Suppressor macrophage (primary cell): ENCODE results near the gene CCSAP.
A peak's percentile ranks its signal among the peaks of the same experiment; 100 is the strongest.
"Not testable (repeated sequence)": the region's sequence is repeated elsewhere in the genome, so short reads cannot be mapped to it uniquely, and the experiment has no call there.

Experiments used
- DNase-seq, 4 experiments: peaks; one replicate each; pipeline ENCODE4 v3.0.0-alpha.2; 2020 to 2022

The CCSAP gene

DNA sequence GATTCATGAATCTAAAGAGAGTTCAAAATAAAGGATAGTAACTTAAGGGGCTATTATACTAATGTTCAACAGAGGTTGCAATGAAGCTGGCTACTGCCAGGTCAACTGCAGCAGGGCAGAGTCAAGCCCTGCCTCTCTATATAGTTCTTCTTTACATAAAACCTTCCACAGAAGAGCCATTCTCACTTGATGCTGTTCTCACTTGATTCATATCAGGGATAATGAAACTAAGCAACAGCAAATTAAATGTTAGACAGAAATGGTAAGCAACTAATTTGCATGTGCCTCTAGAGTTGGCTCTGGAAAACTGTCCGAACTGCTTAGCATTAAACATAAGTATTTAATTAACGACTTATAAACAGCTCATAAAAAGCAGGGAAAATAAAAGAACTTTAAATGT lies 17.4 kb downstream of the CCSAP start:
- DNase-seq, result no peak

DNA sequence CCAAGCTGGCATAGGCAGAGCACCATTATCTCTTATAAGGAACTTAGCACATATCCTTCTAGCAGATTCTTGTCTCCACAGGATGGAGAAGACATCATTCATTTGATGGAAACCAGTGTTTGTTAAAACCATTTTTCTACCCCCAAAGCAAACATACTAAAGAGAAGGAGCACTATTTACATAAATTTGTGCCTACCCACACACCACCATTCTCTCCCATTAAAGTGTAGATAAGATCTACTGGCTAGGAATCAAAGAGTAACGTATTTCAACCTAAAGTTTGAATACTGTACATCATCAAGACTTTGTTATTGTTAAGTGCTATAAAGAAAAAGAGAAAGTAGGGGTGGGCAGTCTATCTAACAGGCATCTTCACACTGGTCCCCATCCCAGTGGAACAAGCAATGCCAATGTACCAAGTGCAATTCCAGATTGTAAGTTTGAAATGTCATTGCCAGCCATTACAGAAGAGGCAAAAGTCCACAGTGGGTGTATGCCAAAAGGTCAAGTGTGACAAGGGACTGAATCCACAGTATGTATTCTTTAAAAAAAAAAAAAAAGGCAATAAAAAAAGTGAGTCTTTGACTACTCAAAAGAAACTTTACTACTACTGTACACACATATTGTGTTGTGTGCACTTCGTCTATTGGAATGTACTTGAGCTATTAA lies 18.8 kb downstream of the CCSAP start:
- DNase-seq, result no peak

DNA sequence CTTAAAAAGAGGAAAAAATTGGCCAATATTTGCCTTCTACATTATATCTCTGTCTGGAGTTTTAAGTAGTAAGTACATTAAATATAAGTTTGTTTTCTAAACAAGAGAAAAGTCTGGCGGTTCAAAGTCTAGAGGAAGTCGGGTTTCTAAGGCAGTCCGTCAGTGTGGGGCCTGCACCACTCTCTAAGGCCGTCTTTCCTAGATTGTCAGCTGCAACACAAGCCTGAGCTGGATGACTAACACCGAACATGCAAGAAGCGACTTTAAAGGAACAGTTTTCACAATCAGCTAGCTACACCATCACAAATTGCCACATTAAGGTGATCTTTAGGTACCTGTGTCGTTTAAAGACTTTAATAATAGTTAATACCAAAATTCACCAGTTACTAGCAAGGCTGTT lies 19.6 kb downstream of the CCSAP start:
- DNase-seq, result no peak

DNA sequence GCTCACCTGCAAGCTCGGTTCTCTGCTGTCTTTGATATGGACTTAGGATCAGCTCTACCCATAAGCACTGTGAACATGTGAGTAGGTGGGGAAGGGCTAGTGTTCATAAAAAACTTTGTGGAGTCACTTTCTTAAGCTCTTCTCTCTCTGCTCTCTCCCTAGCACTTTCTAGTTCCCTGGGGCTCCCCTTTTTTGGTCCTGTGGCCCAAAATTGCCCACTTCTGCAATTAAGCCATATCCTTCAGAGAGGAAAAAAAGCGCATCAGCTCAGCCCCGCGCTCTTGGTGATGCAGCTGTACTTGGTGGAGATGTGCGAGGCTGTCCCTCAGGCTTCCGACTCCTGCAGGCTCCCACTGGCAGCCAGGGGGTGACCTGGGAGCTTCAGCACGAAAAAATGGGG lies 23.4 kb downstream of the CCSAP start:
- no peak for DNase-seq

DNA sequence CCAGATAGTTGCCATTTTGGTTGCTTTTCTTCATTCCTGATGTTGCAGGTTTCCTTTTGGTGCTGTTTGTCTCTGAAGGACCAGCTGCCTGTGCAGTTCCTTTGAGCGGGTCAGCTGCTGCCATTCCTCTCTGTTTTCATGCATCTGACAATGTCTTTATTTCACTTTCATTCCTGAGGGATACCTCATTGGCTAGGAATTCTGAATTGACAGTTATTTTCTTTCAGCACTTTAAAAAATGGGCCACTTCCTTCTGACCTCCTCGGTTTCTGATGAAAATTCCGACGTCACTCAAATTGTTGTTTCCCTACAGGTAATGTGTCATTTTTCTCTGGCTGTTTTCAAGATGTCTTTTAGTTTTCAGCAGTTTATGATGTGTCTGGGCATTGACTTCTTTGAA lies 24.8 kb downstream of the CCSAP start:
- no peak for DNase-seq

DNA sequence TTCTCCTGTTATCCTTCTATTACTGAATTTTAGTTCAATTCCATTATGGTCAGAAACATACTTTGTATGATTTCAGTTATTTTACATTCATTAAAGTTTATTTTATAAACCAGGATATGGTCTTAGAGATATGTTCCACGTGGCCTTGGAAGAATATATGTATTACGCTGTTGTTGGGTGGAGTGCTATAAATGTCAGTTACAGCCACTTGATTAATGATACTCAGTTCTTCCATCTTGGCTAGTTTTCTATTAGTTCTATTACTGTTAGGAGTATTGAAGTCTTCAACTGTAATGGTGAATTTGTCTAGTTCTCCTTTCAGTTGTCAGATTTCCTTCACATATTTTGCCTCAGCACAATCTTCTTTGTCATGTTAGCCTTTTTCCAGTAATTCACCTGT lies 26.7 kb downstream of the CCSAP start:
- DNase-seq, result no peak

DNA sequence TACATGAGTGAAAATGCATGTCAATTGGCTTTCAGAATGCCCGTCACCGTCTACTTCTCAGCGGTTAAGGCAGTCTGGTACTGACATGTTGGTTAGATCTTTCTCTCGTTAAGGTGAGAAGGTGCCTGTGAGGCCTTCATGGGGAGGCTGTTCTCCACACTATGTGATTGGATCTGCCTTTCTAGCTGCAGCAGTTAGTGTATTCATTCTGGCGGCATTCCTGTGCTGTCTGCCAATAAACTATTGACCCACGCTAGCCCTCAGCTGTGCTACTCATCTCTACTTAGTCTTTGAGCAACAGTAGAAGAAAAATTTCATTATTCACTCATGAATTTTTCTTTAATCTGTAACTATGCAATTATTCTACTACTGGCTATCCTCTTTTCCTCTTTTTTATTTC lies 32.0 kb downstream of the CCSAP start:
- DNase-seq, result no peak

DNA sequence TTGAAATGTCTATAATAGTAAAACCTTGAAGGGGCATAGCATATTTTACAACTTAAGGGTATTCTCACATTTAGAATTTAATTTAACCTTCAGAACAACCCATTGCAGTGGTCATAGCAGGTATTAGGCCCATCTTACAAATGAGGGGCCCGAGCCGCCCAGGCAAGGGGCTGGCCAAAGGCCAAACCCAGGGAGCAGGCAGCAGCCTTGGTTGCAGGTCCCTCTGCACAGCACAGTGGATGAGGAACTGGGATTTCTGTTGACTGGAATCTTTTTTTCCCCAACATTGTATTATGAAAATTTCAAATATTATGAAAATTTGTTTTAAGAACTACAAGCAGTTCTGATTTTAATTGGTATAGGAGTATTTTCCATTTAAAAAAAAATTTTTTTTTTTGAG lies 33.2 kb downstream of the CCSAP start:
- no peak for DNase-seq

DNA sequence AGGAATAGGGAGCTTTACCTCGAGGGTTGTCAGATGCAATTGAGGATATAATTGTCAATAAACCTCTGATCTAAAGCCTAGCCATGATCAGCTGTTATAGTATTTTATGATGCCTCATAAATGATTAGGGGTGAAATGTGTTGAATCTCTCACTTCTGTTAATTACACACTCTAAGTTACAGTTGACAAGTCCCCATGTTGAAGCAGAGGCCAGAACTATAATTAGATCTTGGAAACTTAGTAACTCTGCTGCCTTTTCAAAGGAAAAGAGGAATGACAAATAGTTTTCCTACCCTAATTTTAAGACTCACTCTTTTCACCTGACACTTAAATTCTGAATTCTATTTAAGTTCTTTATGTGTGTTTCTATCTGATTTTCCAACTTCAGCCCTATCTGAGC lies 33.8 kb downstream of the CCSAP start:
- no peak for DNase-seq

DNA sequence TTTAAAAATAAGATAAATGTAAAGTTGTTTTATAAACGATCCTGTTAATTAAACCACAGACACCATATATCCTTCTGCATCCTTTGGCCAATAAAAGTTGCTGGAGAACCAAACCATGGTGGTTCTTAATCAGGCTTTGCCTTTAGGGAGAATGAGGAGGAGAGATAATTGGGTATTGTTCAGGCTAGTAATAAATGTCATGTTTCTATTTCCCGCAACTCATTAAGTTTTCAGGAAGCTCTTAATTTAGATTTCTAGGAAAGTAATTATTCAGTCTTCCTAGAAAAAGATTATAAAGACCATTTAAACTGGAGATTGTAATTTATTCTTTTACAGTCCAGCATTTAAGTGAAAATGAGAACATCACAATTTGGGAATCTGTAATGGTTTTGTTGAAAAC lies 37.5 kb downstream of the CCSAP start:
- DNase-seq, result no peak

DNA sequence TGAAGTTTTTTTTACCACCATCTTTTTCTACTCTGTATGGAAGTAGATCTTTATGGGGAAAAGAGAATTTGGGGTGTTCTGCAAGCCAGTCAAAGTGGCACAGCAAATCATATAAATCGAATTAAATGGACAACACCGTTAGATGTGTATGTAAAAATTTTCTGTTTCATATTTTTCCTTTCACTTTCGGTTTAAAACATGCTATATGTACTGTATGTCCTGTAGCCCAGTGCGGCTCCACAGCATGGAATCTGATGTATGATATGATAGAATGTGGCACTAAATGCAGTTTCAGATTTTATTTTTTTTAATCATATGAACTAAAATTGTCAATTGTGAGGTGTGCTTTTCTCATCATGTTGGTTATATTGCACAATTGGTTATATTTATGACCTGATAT lies 39.0 kb downstream of the CCSAP start:
- no peak for DNase-seq

DNA sequence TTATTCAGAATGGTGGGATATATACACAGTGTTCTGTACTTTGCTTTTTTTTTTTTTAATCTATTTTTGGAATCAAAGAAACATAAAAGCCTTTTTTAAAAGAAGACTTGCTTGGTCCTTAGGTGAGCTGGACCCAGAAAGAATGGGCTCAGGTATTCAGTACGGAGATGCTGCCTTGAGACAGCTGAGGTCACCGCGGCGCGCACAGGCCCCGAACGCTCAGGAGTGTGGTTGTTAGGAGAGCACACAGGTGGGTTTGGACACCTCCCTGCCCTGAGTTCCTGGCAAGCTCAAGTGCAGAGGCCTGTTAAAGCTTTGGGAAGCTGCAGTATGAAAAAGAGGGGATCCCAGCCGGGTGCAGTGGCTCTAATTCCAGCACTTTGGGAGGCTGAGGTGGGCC lies 40.1 kb downstream of the CCSAP start:
- no peak for DNase-seq

DNA sequence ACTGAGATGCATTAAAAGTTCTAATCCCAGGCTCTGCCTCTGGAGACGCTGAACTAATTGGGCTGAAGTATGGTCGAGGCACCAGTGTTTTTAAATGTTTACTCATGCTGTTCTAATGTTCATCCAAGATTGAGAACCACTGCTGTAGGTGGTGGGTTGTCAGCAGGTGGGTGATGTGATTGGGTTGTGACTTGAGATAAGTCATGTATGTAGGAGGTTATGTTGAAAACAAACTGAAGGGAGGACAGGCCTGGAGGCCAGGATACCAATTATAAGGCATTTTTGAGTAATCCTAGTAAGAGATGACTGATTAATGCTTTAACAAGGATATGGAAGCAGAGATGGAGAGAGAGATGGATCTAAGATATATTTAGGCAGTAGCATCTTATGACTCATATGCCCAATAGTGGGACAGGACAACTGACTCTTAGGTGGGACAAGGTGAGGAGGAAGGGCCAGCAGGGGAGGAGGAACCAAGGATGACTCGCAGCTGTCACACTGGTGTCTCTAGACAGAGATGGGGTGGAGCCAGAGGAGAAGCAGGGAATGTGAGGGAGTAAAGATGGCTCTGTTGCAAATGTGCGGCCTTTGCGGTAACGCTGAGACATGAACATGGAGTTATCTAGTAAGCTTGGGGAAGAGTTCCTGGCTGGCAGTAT lies 42.6 kb downstream of the CCSAP start:
- DNase-seq, result peak in 3 of 4 experiments; percentile 16 to 33 (median 21)

DNA sequence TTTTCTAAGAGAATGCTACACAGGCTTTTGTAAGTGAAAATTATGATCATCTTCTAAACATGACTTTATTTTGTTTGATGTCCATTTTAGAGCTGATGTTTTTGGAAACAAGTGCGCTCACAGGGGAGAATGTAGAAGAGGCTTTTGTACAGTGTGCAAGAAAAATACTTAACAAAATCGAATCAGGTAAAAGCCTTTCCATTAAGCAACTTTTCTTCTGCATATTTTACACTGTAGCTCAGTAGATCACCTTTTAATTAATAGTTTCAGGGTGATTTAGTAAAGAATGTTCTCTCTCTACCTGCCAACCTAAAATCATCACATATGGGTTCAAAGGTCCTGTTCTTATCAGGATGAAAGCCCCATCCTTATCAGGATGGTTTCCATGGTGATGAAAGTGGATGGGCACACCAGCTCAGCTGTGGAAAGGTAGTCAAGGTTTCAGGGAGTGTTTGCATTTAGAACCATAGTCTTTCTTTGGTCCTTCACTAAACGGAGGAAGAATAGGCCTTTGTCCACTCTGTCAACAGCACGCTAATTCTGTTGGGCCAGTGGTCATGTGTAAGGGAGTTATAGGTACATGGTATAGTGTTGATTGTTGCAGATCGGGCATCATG lies 43.9 kb downstream of the CCSAP start:
- no peak for DNase-seq

DNA sequence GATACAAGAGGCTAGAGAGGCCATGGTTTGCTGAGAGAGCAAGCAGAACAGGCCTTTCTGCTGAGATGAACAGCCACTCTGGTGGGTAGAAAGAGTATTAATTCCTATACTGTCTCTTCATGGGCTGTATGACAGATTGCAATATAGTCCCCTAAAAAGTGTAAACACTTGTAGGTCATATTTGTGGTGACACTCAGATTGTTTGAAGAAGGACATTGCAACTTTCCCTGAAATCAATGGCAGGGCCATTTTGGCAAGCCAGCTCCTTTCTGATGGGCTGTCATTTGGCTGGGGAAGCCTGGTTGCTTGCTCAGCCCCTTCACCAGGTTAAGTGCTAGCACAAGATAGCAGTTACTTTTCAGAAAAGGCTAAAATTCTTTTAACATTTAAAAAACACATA lies 44.4 kb downstream of the CCSAP start:
- no peak for DNase-seq

DNA sequence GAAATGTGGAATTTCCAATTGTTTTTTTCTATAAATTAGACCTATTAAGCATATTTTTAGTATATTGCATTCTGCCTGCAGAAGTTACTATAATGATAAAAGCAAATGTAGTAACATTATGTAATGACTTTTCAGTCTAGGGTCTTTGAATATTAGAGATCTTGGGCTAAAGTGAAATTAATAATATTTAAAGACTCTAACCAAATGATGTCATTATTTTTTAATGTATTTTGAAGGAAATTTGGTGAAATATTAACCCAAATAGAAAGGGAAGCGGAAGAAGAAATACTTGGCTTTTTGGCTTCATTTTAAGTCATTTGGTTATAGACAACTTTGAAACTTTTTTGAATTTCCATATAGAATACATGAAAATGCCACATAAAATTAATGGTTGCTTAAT lies 45.1 kb downstream of the CCSAP start:
- no peak for DNase-seq

DNA sequence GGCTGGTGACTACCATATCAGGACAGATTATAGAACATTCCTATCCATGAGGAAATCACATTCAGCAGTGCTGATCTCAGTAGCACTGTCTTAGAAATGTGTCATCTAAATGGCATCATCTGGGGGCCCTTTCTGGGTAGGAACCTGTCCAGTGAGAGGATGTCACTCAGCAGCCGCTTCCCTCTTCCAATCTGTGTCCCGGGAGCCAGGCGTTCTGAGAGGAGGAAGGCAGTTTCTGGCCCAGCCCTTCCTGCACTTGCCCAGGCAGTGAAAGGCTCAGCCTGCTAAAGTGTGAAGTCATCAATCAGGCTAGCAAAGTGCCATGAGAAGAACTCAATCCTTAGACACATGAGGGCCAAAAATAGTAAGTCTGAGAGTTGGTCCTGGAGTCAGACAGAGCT lies 46.3 kb downstream of the CCSAP start:
- DNase-seq, result peak; percentile 16 to 56 (median 32)

DNA sequence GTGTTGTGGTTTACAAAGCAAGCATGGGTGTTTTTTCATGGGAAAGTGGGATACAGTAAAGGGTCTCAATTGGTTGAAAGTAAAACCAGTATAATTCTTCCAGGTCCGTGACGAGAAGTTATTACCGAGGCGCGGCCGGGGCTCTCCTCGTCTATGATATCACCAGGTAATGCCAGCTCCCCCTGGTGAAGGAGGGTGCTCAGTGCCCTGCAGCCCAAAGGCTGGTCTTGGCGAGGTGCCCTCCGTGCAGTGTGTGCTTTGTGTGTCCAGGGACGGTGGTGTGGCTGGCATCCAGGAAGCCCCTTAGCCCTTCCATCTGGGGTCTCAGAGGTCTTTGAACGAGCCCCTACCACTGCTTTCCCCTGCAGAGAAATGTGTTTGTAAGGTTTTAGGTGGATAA lies 47.1 kb downstream of the CCSAP start:
- no peak for DNase-seq

DNA sequence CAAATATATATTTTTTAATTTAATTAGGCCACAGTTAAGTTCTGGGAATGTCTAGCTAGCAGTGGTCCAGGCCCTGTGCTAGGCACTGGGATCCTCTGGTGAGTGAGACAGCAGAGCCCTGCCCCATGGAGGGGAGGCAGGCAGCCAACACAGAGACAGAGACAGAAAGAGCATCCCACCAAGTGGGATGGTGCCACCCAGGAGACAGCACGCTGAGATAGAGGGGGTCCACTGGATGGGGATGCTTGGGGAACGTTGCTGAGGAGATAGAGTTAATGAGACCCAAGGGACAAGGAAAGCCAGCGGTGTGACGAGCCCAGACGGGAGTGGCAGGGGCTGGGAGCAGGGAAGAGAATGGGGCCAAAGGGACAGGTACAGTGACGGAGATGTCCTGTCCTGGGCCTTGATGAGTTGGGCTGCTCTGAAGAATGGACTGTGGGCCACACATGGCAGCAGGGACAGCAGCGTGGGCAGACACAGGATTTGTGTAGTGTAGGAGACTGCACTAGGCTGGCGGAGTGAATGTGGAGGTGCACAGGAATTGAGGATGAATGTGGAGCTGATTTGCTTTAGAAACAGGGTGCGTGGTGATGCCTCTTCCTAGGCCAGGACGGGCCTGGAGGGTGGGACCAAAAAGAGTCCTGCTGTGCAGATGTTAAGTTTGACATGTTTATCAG lies 49.2 kb downstream of the CCSAP start:
- DNase-seq, result no peak

DNA sequence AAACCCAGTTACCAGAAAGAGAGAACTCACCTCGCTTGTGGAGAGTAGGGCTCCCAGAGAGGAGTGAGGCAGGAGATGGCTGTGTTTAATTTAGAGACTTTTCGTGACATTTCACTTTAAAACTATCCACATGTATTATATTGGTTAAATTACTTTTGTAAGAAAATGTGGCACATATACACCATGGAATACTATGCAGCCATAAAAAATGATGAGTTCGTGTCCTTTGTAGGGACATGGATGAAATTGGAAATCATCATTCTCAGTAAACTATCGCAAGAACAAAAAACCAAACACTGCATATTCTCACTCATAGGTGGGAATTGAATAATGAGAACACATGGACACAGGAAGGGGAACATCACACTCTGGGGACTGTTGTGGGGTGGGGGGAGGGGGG lies 51.2 kb downstream of the CCSAP start:
- not testable (repeated sequence) for DNase-seq

DNA sequence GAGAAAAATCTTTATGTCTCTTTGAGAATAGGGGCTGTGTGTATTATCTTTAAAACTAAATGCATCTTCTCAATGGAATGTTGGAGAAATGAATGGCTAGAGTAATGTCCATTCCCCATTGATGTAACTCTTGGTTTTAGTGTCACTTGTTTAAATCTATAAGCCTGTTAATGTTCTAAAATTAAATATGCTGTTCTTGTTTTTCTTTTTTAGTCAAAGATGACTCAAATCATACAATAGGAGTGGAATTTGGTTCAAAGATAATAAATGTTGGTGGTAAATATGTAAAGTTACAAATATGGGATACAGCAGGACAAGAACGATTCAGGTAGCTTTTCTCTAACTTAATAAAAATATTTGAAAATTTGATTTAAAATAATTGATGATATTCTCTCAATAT lies 54.3 kb downstream of the CCSAP start:
- no peak for DNase-seq

DNA sequence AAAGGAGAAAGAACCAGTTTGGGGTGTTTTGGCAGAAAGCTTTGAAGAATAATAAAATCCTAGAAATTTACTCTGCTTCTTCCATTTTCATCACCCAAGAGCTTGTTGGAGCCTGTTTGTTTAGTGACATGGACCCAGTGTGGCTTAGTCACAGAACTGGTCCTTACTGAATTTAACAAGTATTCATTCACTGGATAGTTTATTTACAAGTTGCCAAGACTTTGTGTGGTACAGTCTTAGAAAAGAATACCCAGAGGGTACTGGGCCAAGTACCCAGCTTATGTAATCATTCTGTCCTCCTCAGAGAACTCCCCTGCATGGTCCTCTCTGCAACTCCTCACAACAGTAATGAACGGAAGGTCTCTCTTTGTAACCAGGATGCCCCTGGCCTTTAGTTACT lies 55.6 kb downstream of the CCSAP start:
- no peak for DNase-seq

DNA sequence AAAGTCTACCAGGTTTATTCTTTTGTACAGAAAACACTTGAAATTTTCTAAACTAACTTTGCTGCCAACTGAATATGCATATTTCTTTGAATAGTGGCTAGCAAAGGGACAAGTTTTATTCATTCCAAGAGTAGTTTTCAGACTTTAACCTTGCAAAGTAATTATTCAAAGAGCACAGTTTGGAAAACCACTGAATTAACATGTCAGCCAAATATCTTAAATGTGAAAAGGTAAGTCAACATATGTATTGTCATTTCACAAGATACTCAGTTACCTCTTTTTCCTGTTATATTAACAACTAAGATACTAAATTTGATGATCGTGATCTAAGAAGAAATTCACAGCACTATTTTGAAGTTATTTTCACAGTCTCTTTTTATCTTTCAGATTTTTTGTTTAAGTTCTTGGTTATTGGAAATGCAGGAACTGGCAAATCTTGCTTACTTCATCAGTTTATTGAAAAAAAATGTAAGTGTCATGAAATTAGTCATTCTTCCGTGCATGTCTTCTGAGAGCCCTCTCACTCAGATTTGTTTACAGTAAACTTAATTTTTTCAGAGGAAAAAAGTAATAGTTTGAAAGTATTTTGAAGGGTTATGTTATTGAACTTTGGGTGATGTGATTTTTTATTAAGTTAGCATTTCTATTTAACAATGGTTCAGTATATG lies 56.6 kb downstream of the CCSAP start:
- peak in 3 of 4 experiments; percentile 3 to 70 (median 69) for DNase-seq
